Left kidney (tissue), 2 donors: ENCODE data around the gene ABI3BP. TPM values are rescaled to one million over a fixed set of nuclear protein-coding genes. Genes with fewer than 3 reads are reported as not detected.
"Not testable (repeated sequence)": the region's sequence is repeated elsewhere in the genome, so short reads cannot be mapped to it uniquely, and the experiment has no call there.

Experiments used
- DNase-seq: peaks from one replicate; pipeline ENCODE4 v3.0.0-alpha.2; 2013
- polyA plus RNA-seq: library from polyadenylated mRNA; unstranded; fragments of 120-200 nt; gene quantifications from one replicate; pipeline ENCODE4 v1.2.1, GENCODE V29; 2013; ENCODE audit not compliant: insufficient read length

Gene ABI3BP
- polyA plus RNA-seq, 1 donor, result 26.8 TPM

DNA sequence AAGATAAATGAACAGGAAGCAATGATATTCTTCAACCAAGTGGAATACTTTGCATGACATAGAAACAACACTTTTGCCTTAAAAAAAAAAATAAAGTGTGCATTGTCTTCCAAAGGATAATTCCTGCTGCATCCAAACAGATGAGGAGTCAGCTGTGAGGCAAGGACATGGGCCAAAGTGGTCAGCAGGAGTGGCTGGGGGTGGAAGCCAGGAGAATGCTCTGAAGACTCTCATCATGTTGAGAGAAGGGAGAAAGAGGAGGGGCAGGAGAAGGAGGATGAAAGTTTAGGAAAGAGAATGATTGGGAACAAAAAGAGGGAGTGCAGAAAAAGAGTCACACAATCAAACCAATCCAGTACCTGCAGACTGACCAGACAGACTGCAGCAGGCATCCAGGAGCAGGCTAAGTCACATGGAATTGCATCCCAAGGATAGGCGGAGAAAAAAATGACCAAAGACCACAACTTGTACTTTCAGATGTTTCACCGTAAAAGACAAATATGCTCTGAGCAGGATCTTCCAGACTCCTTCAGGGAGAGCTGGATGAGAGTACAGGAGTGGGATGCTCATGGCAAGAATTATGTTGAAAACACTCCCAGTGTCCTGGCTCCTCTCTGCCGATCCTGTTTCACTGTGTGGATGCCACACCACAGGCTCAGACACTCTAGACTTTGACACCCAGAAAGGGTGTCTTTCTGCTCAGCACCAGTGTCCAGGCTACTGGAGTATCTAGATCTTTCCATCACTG is 11.9 kb downstream of the ABI3BP start:
- no peak for DNase-seq

DNA sequence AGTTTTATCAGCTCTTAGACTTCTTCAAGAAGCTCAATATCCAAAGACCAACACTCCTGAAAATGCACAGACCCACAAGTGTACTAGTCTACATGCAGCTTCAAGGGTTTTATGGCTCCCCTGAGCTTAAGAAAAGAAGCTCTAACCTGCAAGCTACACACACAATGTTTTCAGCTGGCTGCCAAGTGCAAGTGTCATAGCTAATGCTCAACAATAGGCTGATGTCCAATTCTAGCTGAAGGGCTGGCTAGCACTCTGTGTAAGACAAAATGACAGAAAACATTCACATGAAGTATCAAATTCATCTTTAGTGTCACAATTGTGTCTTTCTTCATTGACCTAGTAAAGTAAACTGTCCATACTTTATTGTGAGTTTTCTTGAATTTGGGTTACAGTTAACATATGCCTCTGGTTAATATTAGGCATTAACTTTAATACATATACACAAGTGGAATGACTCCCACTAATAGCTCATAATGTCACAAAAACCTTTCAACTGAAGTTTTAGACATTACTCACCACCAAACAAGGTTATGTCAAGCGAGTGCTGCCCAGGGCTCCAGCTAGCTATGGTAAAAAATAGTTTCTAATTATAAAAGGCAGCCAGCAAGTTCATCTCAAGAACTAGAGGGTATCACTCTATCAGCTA is 15.1 kb downstream of the ABI3BP start:
- no peak for DNase-seq

DNA sequence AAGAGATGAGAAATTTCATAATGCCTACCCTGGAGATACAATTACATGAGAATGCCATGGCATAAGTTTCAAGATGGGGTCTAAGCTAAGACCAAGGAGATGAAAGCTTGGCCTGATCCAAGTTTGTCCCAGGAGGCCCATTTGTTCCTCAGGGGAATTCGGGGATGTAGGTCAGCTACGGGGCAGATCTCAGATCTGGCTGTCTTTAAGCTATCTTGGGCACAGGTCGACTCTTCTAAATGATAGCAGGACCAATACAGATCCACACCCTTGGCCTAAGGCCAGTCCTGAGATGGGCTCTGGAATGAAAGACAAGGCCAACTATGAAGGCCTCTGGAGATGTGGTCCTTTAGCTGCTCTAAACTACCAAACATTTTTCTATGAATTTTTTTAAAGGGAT is 16.6 kb downstream of the ABI3BP start:
- DNase-seq, result no peak

DNA sequence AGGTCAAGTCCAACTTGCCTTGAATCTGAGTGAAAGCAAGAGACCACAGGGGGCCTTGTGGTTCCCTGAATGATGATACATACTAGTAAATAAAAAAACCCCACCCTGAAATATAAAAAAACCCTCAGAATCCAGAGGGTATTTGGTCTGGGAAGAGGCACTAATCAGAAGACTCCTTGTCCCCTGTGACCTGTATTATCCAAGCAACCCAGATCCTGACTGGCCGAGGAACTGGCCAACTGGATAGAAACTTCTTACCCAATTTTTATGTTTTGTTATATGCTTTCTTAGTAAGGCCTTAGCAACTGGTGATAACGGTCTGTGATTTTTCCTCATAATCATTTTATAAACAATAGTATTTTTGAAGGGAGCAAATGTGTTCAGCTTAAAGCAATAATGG is 17.5 kb downstream of the ABI3BP start:
- no peak for DNase-seq

DNA sequence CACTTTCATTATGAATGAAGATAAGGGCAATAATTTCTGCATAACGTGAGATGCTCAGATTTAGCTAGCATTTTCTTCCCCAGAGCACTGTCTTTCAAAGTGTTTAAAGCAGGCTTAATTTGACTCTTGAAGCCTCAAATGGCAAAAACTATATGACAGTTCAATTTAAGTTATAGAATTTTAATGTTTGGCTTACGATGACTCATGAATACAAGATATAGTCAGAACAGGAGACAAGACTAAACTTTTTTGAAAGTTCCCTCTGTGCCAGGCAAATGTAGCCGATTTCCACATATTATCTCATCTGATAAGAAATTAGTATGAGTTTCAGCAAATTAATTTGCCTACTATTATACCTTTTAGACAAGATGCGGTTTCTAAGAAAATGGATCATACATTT is 19.6 kb downstream of the ABI3BP start:
- no peak for DNase-seq

DNA sequence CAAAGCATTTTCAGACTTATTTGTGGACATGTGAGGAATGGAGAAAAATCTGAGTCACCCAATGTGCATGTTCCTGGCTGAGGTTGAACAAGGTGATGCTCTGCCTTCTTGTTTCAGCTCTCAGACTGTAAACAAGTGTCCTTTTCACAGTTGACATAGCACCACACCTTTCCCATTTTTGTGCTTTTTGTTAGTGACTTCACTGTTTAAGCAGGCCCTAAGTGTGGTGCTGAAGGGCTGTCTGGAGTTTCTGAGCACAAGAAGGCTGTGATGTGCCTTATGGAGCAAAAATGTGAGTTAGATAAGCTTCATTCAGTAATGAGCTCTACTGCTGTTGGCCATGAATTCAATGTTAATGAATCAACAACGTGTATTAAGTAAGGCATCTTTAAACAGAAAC is 20.4 kb downstream of the ABI3BP start:
- no peak for DNase-seq

DNA sequence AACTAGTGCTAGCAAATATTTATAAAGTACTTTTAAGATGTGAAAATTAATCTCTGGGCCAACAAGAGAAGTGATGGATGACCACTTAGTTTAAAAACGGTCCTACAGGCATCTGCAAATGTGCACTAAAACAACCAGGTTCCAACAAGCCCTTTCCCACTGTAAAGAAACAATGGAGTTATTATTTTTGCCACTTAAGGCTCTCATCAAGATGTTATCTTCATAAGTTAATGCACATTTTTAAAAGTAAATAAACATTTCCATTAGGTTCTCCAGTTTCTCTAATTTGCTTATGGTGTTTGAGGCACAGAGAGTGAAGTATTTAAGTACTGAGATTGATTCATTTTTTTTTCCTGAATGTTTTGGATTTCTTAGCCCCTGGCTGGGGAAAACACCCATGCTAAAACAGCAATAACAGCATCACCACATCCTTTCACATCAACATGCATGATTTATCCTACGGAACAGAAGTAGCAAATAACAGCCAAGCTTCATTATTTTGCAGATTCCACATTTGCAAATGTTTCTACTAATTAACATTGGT is 20.8 kb downstream of the ABI3BP start:
- no peak for DNase-seq

DNA sequence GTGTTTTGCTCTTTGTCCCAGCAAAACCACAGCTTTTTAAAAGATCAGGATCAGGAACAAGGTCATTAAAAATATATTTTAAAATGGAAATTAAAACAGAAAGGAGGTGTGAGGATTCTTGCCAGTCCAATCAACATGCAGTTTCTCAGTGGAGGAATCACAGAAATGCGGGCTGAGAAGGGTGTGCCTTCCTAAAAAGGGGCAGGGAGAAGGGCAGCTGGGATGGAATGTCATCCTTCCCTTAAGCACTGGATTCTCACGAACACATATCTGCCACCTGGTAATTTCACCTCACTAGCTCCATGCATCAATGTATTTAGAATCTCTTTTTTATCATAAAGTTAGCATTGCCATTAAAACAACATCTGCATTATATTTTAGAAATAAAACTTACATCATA is 21.4 kb downstream of the ABI3BP start:
- no peak for DNase-seq

DNA sequence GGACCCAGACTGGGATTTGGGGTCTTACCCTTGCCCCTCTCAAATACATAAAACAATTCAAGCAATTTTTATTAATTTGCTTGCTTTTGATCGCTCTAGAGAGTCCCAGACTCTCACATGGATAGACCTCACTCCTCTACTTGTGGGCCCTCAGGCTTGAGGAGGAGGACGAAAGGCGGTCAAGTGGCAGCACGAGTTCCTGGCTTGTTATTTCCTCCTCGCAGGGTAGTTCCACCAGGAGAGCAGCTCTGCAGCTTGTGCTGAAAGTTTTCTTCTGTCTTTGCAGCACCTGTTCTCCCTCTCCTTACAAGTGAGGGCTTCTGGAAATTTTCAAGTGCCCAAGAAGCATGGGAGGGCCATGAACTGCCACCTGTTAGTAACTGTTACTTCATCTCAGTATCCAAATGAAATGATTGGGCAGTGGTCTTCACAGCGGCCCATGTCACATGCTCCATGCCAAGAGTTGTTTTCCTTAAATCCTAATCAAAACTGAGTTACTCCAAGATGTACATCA is 22.7 kb downstream of the ABI3BP start:
- no peak for DNase-seq

DNA sequence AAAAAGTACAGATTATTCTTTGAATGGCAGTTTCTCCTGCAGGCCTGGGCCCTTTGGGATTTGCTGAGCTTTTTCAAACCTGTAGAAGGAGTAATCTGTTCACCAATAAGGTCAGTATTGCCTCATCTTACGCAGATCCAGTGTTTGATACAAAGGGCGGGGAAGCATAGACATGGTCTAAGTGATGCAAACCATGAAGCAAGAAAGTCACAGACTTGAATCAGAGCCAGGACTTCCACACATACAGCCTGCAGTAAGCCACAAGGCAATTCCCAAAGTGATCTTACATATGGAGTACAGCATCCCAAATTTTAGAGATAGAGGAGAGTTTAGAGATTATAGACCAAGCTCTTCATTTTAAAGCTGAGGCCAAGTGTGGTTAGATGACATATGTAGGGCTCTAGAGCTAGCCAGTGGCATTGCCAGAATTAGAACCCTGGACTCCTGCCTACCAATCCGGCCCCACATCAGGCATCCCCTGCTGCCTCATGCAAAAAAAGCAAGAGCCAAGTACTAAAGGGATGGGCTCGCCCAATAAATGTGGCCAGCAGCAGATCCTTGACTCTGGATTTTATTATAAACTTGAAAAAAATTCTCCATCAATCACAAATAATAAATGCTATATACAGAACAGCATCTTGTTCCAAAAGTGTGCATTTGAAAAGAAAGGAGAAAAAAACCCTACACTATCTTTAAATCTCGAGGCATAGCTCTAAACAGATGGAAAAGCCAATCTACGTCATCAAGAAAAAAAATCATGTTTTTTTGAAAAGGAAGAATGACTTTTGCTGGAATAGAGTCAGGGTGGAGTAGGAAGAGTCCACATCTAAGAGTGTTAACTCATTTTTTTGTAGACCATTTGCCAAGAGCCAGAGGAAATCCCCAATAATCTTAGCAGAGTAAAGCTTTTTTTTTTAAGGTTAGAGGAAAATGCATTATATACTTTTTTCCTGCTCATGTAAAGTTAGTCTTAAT is 24.0 kb downstream of the ABI3BP start:
- DNase-seq, result no peak

DNA sequence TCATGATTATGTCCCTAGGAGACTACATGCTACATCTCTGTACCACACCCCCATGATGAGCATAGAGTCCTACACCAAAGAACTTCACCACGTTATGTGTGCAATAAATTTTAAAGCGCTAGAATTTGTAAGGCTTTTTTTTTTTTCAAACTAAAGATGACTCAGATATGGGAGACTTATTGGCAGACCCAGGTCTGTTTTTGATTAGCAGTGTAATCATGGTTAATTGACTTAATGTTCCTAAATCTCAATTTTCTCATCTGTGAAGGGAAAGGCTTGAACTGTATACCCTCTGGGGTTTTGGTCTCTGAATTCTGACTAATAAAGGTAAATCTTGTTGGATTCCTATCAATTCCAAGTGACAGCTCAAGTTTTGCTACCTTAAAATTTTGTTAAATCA is 26.4 kb downstream of the ABI3BP start:
- DNase-seq, result no peak

DNA sequence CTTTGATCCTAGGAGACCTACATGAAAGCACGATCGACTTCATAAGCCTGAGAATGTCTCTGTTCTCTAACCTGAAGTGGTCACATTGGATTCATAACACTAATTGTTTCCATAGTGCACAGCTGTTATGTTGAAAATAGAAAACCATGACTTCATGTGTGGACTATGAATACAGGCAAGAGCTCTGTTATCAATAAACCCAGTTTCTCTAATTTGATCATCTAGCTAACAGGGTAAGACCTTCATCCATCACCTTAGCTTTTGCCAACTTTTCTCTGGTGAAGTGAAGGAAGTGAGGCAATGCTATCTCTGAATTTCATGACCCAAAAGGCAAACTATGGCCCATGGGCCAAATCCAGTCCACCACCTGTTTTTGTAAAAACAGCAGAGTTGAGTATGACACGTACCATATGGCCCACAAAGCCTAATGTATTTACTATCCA is 27.2 kb downstream of the ABI3BP start:
- no peak for DNase-seq

DNA sequence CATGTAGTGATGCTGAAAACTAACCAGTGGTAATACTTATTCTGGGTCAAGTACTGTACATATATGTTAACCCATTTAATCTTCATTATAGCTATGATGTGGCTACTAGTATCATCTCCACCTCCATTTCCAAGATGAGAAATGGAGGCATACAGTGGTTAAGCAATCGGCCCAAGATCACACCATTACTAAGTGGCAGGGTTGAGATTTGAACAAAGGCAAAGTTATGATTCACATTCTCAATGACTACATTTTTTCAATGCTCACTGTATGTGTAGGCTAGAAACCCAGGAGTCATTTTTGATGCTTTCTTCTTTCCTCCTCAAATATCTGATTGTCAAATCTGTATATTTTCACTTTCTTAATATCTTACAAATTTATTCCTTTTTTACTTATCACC is 30.2 kb downstream of the ABI3BP start:
- DNase-seq, result no peak

DNA sequence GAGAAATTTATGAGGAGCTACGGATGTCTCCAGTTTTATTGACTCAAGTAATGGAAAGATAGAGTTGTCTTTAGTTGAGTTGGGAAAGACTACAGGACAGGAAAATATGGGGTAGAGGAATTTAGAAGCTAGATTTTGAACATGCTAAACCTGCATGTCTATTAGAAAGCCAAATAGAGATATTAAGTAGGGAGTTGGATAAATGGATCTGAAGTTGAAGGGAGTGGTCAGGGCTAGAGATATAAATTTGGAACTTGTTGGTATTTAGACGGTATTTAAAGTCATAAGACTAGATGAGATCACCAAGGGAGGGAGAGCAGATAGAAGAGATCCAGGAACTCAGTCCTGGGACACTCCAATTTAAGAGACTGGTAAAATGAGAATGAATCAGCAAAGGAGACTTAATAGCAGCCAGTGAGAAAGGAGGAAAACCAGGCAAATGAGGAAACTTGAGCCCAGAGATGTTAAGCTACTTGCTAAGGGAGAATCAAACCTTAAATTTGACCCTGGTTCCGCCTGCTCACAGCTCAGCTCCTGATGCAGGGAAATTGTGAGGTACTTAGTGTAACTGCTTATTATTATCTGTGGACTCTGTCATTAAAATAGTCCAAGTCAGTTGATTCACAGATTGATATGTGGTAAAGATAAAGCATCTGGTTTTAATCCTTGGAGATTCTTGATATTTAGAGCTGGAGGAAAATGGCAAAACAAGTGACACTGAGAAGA is 35.8 kb downstream of the ABI3BP start:
- DNase-seq, result no peak

DNA sequence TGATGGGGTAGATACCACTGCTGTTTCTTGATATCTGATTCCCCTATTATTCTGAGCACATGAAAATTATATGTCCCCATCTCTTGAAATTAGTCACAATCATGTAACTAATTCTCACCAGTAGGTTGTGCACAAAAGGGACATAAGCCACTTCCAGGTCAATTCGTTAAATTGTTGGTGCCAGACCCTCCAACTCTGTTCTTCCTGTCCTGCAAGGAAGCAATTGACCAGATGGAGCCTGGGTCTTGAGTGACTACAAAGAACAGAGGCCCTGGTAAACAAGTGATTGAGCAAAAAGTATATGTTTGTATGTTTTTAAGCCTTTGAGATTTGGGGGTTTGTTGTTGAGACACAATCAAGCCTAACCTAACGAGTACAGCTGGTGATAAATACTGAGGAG is 36.9 kb downstream of the ABI3BP start:
- DNase-seq, result no peak

DNA sequence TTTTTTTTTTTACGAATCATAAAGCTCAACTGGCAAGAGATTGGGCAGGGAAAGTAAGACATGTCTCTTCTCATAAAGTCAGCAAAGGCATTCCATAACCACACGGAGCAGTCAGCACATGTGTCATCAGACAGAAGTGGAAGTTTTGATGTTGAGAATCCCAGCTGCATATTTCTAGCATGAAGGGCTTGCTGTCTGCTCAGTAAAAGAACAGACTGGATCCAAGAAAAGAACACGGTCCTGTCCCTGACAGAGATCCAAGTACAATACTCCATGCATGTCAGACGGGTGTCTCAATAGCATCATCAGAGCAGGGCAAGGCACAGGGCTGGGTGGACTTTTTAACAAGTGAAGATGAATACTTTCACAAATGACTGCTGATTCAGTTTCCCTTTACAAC is 38.2 kb downstream of the ABI3BP start:
- no peak for DNase-seq

DNA sequence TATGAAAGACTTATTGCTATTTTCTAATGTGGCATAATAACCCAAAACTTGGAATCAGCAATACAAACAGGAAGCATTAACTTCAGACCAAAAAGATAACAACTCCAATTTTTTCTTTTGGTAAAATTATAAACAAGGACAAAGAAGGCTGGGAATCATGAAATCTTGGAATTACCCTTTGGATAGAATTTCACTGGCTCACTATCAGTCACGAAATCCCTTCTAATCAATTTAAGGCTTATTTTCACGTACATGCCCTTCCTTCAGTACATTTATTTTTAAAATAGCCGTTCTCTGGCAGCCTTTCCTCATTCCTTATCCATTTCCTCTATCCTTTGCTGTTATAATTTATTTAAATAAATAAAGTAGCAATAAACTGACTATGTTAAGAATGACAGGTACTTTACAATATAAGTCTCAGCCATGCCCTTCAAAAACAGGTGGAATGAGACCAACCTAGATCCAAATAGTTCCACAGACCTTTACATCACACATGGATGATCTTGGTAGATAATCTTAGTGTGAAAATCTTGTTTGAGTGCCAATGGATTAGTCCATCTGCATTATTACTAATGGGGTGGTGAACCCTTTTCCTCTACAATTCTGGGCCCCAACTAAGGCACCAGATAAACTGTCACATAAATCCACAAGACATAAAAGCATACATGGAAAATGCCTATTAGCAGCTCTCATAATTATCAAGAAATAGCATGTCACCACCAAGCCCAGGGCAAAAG is 38.9 kb downstream of the ABI3BP start:
- DNase-seq, result no peak

DNA sequence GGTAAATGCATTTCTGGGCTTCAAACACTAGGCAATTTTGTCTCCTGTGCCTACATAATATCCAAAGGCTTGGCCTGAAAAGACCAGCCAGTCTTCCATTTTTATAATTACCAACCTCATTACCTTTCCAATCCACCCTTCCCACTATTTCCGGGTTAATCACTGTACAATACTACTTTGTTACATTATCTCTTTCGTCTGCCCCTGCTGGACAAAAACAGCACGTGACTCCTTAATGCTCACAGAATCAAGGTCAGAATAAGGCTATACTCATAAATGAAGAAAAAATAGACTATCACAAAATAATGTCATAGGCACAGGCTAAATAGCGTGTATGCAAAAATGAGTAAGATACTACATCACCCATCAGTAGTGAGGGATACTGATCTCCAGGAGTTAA is 40.1 kb downstream of the ABI3BP start:
- DNase-seq, result no peak

DNA sequence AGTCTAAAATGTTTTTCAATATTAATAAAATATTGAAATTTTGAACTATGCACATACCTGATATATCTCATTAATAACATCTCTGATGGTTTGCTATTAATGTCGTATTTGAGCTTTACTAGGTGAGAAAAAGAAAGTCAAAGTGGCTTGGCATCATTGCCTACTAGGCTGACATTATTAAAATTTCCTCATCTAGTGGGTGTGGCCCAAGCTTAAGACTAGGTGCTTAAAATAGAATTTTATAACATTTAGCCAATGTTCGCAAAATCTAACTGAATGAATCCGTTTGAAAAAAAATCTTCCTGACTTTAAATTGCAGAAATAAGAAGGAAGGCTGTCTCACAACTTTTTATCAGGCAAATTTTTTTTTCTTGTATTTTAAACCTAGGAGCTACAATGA is 46.1 kb downstream of the ABI3BP start:
- DNase-seq, result no peak

DNA sequence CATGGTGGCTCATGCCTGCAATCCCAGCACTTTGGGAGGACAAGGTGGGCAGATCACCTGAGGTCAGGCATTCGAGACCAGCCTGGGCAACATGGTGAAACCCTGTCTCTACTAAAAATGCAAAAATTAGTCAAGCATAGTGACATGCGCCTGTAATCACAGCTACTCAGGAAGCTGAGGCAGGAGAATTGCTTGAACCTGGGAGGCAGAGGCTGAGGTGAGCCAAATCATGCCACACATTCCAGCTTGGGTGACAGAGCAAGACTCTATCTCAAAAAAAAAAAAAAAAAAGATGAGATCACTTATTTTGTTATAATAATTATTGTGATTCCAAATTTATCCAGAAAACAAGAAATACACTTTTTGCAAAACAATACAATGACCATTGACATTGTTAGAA is 47.1 kb downstream of the ABI3BP start:
- DNase-seq, result not testable (repeated sequence)

DNA sequence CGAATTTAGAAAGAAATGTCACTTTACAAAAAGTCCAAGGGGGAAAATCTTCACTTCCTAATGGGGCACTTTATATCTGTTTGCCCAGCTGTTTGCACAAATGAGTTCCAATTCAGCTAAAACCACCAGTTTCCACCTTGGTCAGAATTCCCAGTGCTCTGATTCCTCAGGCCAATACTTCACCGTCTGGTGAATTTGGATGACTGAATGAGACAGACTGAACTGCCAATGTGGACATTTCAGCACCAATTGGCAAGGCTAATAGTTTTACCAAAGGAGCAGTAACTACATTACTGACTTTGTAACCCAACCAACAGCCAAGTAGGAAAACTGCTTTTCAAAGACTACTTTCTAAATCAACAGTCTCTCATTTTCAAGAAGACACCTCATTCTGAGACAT is 51.8 kb downstream of the ABI3BP start:
- DNase-seq, result no peak
